H9 (cell line): Measurements from ENCODE around the gene ZC3H12D. TPM values are rescaled to one million over a fixed set of nuclear protein-coding genes. Genes with fewer than 3 reads are reported as not detected.

Experiments used
- DNase-seq: peaks from one replicate; pipeline ENCODE4 v3.0.0-alpha.2; 2017
- H2AFZ ChIP-seq: one replicate; pipeline ENCODE4 v1.6.1; 2013; ENCODE audit warnings: mild to moderate bottlenecking, low read length, control low read depth, moderate library complexity
- H2AK5ac ChIP-seq: 2 replicates; pipeline ENCODE4 v1.6.1; 2013; ENCODE audit warnings: low read length, control low read depth, mixed read lengths; ENCODE audit not compliant: insufficient read length
- H2BK120ac ChIP-seq: one replicate; pipeline ENCODE4 v1.6.1; 2013; ENCODE audit warnings: low read depth, mild to moderate bottlenecking, low read length, control low read depth, inconsistent platforms; ENCODE audit not compliant: poor library complexity, severe bottlenecking
- H2BK12ac ChIP-seq: 2 replicates; pipeline ENCODE4 v1.6.1; 2013; ENCODE audit warnings: low read length, control low read depth, mixed read lengths, low read depth; ENCODE audit not compliant: insufficient read length
- H2BK15ac ChIP-seq: 2 replicates; pipeline ENCODE4 v1.6.1; 2013; ENCODE audit warnings: low read depth, low read length, control low read depth
- H2BK20ac ChIP-seq: one replicate; pipeline ENCODE4 v1.6.1; 2013; ENCODE audit warnings: low read depth, mild to moderate bottlenecking, low read length, control low read depth, inconsistent platforms; ENCODE audit not compliant: poor library complexity, severe bottlenecking
- H2BK5ac ChIP-seq: 2 replicates; pipeline ENCODE4 v1.6.1; 2013; ENCODE audit warnings: low read length, control low read depth, mixed read lengths; ENCODE audit not compliant: insufficient read length
- H3K14ac ChIP-seq: 2 replicates; pipeline ENCODE4 v1.6.1; 2013; ENCODE audit warnings: low read length, control low read depth; ENCODE audit not compliant: insufficient read depth
- H3K18ac ChIP-seq: 2 replicates; pipeline ENCODE4 v1.6.1; 2013; ENCODE audit warnings: low read depth, mild to moderate bottlenecking, mixed read lengths, low read length, control low read depth; ENCODE audit not compliant: insufficient read length
- H3K23ac ChIP-seq: 2 replicates; pipeline ENCODE4 v1.6.1; 2013; ENCODE audit warnings: low read length, control low read depth, mixed read lengths, low read depth; ENCODE audit not compliant: insufficient read length
- H3K23me2 ChIP-seq: 2 replicates; pipeline ENCODE4 v1.6.1; 2013; ENCODE audit warnings: low read depth, mild to moderate bottlenecking, mixed read lengths, low read length, control low read depth; ENCODE audit not compliant: insufficient read length, poor library complexity, severe bottlenecking
- H3K27ac ChIP-seq: 2 replicates; pipeline ENCODE4 v1.5.1; 2013; ENCODE audit warnings: low read length, control low read depth, mixed read lengths, low read depth; ENCODE audit not compliant: insufficient read length
- H3K27me3 ChIP-seq: 2 replicates; pipeline ENCODE4 v1.6.1; 2013; ENCODE audit warnings: low read length, control low read depth, inconsistent platforms; ENCODE audit not compliant: insufficient read depth
- H3K4ac ChIP-seq: 2 replicates; pipeline ENCODE4 v1.6.1; 2013; ENCODE audit warnings: low read depth, mild to moderate bottlenecking, control low read depth, inconsistent platforms, low read length, moderate library complexity
- H3K4me1 ChIP-seq: 2 replicates; pipeline ENCODE4 v1.6.1; 2013; ENCODE audit warnings: low read length, control low read depth, inconsistent platforms; ENCODE audit not compliant: insufficient read depth
- H3K4me2 ChIP-seq: 2 replicates; pipeline ENCODE4 v1.6.1; 2013; ENCODE audit warnings: low read length, control low read depth, mixed read lengths; ENCODE audit not compliant: insufficient read length, insufficient read depth
- H3K56ac ChIP-seq: 2 replicates; pipeline ENCODE4 v1.6.1; 2013; ENCODE audit warnings: low read depth, mild to moderate bottlenecking, mixed read lengths, low read length, control low read depth; ENCODE audit not compliant: insufficient read length
- H3K79me1 ChIP-seq: 2 replicates; pipeline ENCODE4 v1.6.1; 2013; ENCODE audit warnings: low read depth, mild to moderate bottlenecking, moderate library complexity, low read length, control low read depth, inconsistent platforms; ENCODE audit not compliant: insufficient read depth, poor library complexity, severe bottlenecking
- H3K79me2 ChIP-seq: 2 replicates; pipeline ENCODE4 v1.6.1; 2013; ENCODE audit warnings: low read length, control low read depth, inconsistent platforms; ENCODE audit not compliant: insufficient read depth
- H3K9ac ChIP-seq: 2 replicates; pipeline ENCODE4 v1.6.1; 2013; ENCODE audit warnings: low read length, control low read depth, mixed read lengths; ENCODE audit not compliant: insufficient read length; ENCODE audit errors: extremely low read depth
- H3K9me3 ChIP-seq: one replicate; pipeline ENCODE4 v1.6.1; 2013; ENCODE audit warnings: low read depth, low read length, inconsistent platforms; ENCODE audit not compliant: control insufficient read depth
- H3T11ph ChIP-seq: one replicate; pipeline ENCODE4 v1.6.1; 2013; ENCODE audit warnings: mild to moderate bottlenecking, low read length, control low read depth, inconsistent platforms
- H4K20me1 ChIP-seq: one replicate; pipeline ENCODE4 v1.6.1; 2013; ENCODE audit not compliant: control insufficient read depth, insufficient read length, insufficient read depth
- H4K5ac ChIP-seq: 2 replicates; pipeline ENCODE4 v1.6.1; 2013; ENCODE audit warnings: low read depth, mild to moderate bottlenecking, mixed read lengths, low read length, control low read depth; ENCODE audit not compliant: insufficient read length
- H4K8ac ChIP-seq: replicated peaks from 2 replicates; pipeline ENCODE4 v1.6.1; 2013; ENCODE audit warnings: low read length, control low read depth, mixed read lengths, low read depth; ENCODE audit not compliant: insufficient read length
- H4K91ac ChIP-seq: 2 replicates; pipeline ENCODE4 v1.6.1; 2013; ENCODE audit warnings: low read depth, mild to moderate bottlenecking, moderate library complexity, mixed read lengths, low read length, control low read depth; ENCODE audit not compliant: insufficient read length
- H3K27ac Mint-ChIP-seq, 3 experiments: 2 replicates in 2 of 3; 3 replicates in 1 of 3; pipeline ENCODE4 v1.8.0; 2020 to 2021; ENCODE audit warnings: mixed read lengths in 3 of 3, mild to moderate bottlenecking in 1 of 3, moderate library complexity in 1 of 3
- H3K27me3 Mint-ChIP-seq: 2 replicates; pipeline ENCODE4 v1.8.0; 2021; ENCODE audit warnings: low read depth, mild to moderate bottlenecking, moderate library complexity, mixed read lengths
- H3K36me3 Mint-ChIP-seq, 3 experiments: 2 replicates in 2 of 3; 3 replicates in 1 of 3; pipeline ENCODE4 v1.8.0; 2020 to 2021; ENCODE audit warnings: low read depth in 3 of 3, mixed read lengths in 3 of 3; ENCODE audit not compliant: insufficient read depth in 1 of 3
- H3K4me1 Mint-ChIP-seq, 2 experiments: 2 replicates each; pipeline ENCODE4 v1.8.0; 2020; ENCODE audit warnings: mixed read lengths in 2 of 2
- H3K4me3 Mint-ChIP-seq, 2 experiments: 2 replicates in 1 of 2; 3 replicates in 1 of 2; pipeline ENCODE4 v1.8.0; 2020 to 2021; ENCODE audit warnings: mild to moderate bottlenecking in 2 of 2, mixed read lengths in 2 of 2, moderate library complexity in 1 of 2
- H3K9me3 Mint-ChIP-seq, 2 experiments: 2 replicates in 1 of 2; 3 replicates in 1 of 2; pipeline ENCODE4 v1.8.0; 2020; ENCODE audit warnings: mild to moderate bottlenecking in 2 of 2, mixed read lengths in 2 of 2, moderate library complexity in 1 of 2
- WGBS: extraction: QIAGEN DNeasy Blood & Tissue Kit; methylation state at CpG from one replicate; pipeline ENCODE4 v1.1.7; 2013; ENCODE audit warnings: missing lambda C conversion rate, low lambda C conversion rate, mixed read lengths; ENCODE audit not compliant: insufficient read length; ENCODE audit errors: extremely low coverage; 5-methylcytosine and 5-hydroxymethylcytosine counted together
- total RNA-seq: library from RNA; stranded (reverse); gene quantifications from 2 replicates; pipeline ENCODE4 v1.2.1, GENCODE V29; 2021
- TF ChIP-seq, protein P1 (sequence below): fragments of 200-600 bp; sonication (generic); conservative IDR thresholded peaks from 3 replicates; pipeline ENCODE4 v1.8.0; 2021; ENCODE audit warnings: antibody characterized with exemption, mild to moderate bottlenecking

Gene ZC3H12D
- total RNA-seq, 1 experiment from 2014 or later = 0.07 TPM

- Histone ChIP-seq H3K56ac (no peak overlapping the region), H3K18ac (no peak overlapping the region), H3K4me2 (no peak overlapping the region), H4K91ac (no peak overlapping the region), H3K14ac (no peak overlapping the region), H3K4me1 (no peaks in the 10 kb centered on the region), H3K4ac (no peak overlapping the region), H3K79me2 (no peaks in the 10 kb centered on the region), H3K23ac (no peak overlapping the region), H3K23me2 (no peaks in the 10 kb centered on the region), H2BK20ac (no peak overlapping the region), H4K8ac (no peak overlapping the region), H3K27ac (no peak overlapping the region), H2AFZ (no peak overlapping the region), H4K5ac (no peak overlapping the region), H3K9me3 (no peaks in the 10 kb centered on the region), H3T11ph (no peak overlapping the region), H2BK120ac (no peak overlapping the region), H3K9ac (no peak overlapping the region), H3K79me1 (no peaks in the 10 kb centered on the region), H2AK5ac (no peak overlapping the region), H2BK5ac (no peak overlapping the region), H2BK15ac (no peak overlapping the region), H4K20me1 (no peaks in the 10 kb centered on the region), H2BK12ac (no peak overlapping the region), H3K27me3 (no peaks in the 10 kb centered on the region)
- no CpG with 5 or more reads among the region's 7 CpGs for WGBS
- H3K27ac Mint-ChIP-seq = no peak overlapping the region; a peak in 1 of 7 replicates
- 0 out of 4 replicates have a peak, but pooled peaks cover 0 to 4% of the 10 kb centered on the region in 2 experiments for H3K4me1 Mint-ChIP-seq
- no peaks in the 10 kb centered on the region for H3K36me3 Mint-ChIP-seq
- H3K27me3 Mint-ChIP-seq = no peaks in the 10 kb centered on the region
- TF ChIP-seq, protein P1, sequence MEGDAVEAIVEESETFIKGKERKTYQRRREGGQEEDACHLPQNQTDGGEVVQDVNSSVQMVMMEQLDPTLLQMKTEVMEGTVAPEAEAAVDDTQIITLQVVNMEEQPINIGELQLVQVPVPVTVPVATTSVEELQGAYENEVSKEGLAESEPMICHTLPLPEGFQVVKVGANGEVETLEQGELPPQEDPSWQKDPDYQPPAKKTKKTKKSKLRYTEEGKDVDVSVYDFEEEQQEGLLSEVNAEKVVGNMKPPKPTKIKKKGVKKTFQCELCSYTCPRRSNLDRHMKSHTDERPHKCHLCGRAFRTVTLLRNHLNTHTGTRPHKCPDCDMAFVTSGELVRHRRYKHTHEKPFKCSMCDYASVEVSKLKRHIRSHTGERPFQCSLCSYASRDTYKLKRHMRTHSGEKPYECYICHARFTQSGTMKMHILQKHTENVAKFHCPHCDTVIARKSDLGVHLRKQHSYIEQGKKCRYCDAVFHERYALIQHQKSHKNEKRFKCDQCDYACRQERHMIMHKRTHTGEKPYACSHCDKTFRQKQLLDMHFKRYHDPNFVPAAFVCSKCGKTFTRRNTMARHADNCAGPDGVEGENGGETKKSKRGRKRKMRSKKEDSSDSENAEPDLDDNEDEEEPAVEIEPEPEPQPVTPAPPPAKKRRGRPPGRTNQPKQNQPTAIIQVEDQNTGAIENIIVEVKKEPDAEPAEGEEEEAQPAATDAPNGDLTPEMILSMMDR = no peak
- no peak overlapping the region for H3K4me3 Mint-ChIP-seq
- no peaks in the 10 kb centered on the region for H3K9me3 Mint-ChIP-seq
- DNase-seq = no peak
Observed at GRCh38 chr6:149493761-149494320, 9.0 kb upstream of the ZC3H12D start.
